Activated CD4-positive, alpha-beta T cell treated with anti-CD3 and anti-CD28 coated beads, Interleukin-2, amount 10 ng/mL, durations not matched to agents 7 days and 5 days (primary cell): Measurements from ENCODE around the gene FHIP1A. TPM values are rescaled to one million over a fixed set of nuclear protein-coding genes. Genes with fewer than 3 reads are reported as not detected.
"Not testable (repeated sequence)": the region's sequence is repeated elsewhere in the genome, so short reads cannot be mapped to it uniquely, and the experiment has no call there.

Experiments
- CTCF ChIA-PET: fragments of 350-600 bp; sonication (Branson Sonifier 250); formaldehyde crosslinking; loops from one replicate; lab custom pipeline; 2021; ENCODE audit warnings: antibody characterized with exemption; lab: Charles Lee
- POLR2A ChIA-PET: fragments of 350-600 bp; sonication (Branson Sonifier 250); formaldehyde crosslinking; loops from one replicate; lab custom pipeline; 2021; ENCODE audit warnings: antibody characterized with exemption; lab: Charles Lee
- DNase-seq: peaks from one replicate; pipeline ENCODE4 v3.0.0-alpha.2; 2020
- H3K27ac Mint-ChIP-seq: one replicate; pipeline ENCODE4 v1.8.0; 2021; ENCODE audit warnings: mild to moderate bottlenecking, moderate library complexity, mixed read lengths
- H3K27me3 Mint-ChIP-seq: one replicate; pipeline ENCODE4 v1.8.0; 2021; ENCODE audit warnings: mixed read lengths
- H3K36me3 Mint-ChIP-seq: one replicate; pipeline ENCODE4 v1.8.0; 2021; ENCODE audit warnings: low read depth, mixed read lengths
- H3K4me1 Mint-ChIP-seq: one replicate; pipeline ENCODE4 v1.8.0; 2021; ENCODE audit warnings: mixed read lengths
- H3K4me3 Mint-ChIP-seq: one replicate; pipeline ENCODE4 v1.8.0; 2021; ENCODE audit warnings: mild to moderate bottlenecking, moderate library complexity, mixed read lengths
- H3K9me3 Mint-ChIP-seq: one replicate; pipeline ENCODE4 v1.8.0; 2021; ENCODE audit warnings: mixed read lengths
- total RNA-seq, 2 experiments: library from RNA; stranded (reverse); gene quantifications; one replicate each; pipeline ENCODE4 v1.2.3, GENCODE V29; 2021

Gene FHIP1A
- not detected for total RNA-seq

DNA sequence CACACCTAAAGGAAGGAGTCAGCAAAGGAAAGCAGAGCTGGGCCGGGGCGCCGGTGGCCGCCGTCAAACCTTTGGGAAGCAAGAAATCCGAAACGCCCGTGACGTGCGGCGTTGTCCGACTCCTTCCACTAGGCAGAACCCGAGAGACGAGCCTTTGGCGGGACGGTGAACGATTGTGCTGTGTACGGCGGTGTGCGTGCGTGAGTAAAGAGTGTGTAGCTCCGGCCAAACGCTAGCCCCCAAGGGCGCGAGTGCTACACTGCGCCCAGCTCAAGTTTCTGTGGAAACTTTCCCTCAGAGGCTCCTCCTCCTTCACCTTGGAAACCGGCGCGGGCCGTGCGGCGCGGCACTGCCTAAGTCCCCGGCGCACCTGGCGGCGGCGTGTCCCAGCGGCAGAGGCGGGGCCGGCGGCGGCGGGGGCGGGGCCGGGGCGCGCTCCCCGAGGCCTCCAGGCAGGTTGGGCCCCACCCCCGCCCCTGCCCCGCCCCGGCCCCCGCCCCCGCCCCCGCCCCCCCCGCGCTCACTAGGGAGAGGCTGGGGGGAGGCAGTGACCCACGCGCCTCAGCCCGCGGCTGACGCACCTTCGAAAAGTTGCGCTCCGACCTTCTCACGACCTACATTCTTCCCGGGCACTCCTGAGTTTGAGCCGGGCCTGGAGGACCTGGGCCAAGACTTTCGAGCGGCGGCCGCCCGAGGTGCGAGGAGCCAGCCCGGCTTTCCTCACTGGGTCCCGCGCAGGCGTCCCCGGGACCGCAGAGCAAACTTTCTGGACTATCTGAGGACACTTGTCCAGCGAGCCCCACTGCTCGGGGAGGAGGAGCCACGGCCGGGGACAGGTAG is at the start of gene FHIP1A:
Gene FHIP1A, plus strand, starts transcription at position 547 of the 840 bp plus-strand sequence. CDS start 157,084 bp downstream, outside the sequence.
- Mint-ChIP-seq H3K27ac (peak within 1 kb of the TSS; percentile 34), H3K4me3 (peak within 1 kb of the TSS; percentile 77), H3K4me1 (peaks cover 20% of the 10 kb centered on the region), H3K36me3 (no peaks in the 10 kb centered on the region), H3K9me3 (no peaks in the 10 kb centered on the region), H3K27me3 (peaks cover 55% of the 10 kb centered on the region)
- ChIA-PET CTCF (no interaction called here), POLR2A (no interaction called here)
- peak; percentile 70 for DNase-seq

DNA sequence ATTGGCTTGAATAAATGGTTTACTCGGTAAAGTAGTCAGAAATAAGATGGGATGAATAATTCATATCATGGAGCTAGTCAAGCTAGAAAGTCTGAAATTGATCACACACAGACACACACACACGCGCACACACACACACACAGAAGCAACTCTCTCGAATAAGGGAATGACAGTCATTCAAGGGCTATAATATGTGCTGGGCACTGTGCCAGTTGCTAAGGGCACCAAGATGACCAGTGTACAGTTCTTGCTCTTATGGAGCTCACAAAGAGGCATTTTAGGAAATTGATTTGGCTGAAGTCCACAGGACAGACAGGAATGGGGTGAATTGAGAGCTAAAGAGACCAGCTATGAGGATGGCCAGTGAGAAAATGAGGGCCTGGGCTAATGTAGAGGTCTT is 49.4 kb upstream of the FHIP1A start:
- H3K27me3 Mint-ChIP-seq: peaks cover 23% of the 10 kb centered on the region
- H3K9me3 Mint-ChIP-seq: no peaks in the 10 kb centered on the region
- H3K4me3 Mint-ChIP-seq: no peak overlapping the region
- ChIA-PET POLR2A (no interaction called here), CTCF (no interaction called here)
- no peak overlapping the region for H3K27ac Mint-ChIP-seq
- no peak for DNase-seq
- H3K36me3 Mint-ChIP-seq: no peaks in the 10 kb centered on the region
- H3K4me1 Mint-ChIP-seq: peaks cover 1% of the 10 kb centered on the region

DNA sequence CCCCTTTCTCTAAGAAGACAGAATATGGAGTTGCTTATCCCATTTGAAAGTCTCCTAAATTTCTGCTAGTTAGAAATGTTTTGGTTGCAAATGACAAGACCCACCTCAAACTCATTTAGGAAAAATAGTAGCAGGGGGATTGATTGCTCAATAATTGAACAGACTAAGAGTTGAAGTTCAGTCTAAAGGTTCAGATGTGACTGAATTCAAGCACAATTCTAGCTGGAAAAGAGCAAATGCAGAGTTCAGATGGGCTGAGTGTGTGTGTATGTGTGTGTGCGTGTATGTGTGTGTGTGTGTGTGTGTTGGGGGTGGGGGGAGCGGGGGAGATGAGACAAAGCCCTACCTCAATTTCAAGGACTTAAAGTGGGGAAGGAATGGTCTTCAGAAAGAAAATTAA is 47.9 kb upstream of the FHIP1A start:
- Mint-ChIP-seq H3K36me3 (no peaks in the 10 kb centered on the region), H3K4me3 (no peak overlapping the region), H3K27me3 (peaks cover 17% of the 10 kb centered on the region), H3K4me1 (peaks cover 1% of the 10 kb centered on the region), H3K9me3 (no peaks in the 10 kb centered on the region), H3K27ac (no peak overlapping the region)
- ChIA-PET POLR2A (no interaction called here), CTCF (no interaction called here)
- no peak for DNase-seq

DNA sequence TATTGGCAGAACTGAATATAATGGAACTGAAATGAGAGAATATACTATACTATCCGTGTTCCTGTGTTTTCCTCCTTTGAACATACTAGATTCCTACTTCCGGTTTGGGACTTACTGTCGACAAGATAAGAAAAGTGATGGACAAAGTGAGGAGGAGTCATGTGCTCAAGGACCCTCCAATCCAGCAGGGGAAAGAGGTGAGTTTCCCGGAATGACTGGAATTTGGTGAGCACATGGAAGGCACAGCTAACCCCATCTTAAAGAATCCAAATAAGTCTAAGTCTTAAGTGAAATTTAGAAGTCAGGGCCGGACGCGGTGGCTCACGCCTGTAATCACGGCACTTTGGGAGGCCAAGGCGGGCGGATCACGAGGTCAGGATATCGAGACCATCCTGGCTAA is 47.0 kb upstream of the FHIP1A start:
- POLR2A ChIA-PET: no interaction called here
- Mint-ChIP-seq H3K4me1 (peaks cover 1% of the 10 kb centered on the region), H3K9me3 (no peaks in the 10 kb centered on the region), H3K27me3 (peaks cover 17% of the 10 kb centered on the region), H3K4me3 (no peak overlapping the region), H3K27ac (no peak overlapping the region), H3K36me3 (no peaks in the 10 kb centered on the region)
- DNase-seq: no peak
- CTCF ChIA-PET: no interaction called here

DNA sequence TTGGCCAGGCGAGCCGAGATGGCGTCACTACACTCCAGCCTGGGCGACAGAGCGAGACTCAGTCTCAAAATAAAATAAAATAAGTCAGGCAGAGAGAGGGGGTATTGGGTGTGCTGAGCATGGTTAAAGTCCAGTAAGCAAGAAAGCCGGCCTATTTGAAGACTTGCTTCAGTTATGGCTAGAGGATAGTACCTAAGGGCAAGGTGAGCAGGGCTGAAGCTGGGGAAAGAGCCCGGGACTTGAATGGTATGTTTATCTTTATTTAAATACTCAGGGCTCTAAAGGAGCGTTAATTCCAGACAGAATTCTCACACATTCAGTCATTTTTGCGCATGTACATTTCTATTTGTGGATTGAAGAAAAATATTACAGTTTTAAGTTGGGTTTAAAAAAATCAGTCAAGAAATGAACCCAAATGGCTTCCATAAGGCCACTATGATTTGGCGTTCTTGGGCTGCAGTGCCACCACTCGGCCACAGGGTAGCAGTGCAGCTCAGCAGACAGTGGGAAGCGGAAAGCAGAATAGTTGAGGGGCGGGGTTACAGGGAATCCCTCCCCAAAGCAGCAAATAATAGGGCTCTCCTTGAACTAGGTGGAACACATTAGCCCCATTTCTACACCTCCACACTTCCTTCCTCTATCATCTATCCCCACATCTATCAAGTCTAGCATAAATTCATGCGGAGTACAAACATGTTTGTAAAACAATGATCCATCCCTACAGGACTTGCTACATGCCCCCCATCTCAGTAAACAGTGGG is 46.4 kb upstream of the FHIP1A start:
- Mint-ChIP-seq H3K4me3 (no peak overlapping the region), H3K27me3 (peaks cover 17% of the 10 kb centered on the region), H3K9me3 (no peaks in the 10 kb centered on the region), H3K27ac (no peak overlapping the region), H3K36me3 (no peaks in the 10 kb centered on the region), H3K4me1 (peaks cover 1% of the 10 kb centered on the region)
- CTCF ChIA-PET: interaction anchor here (1.3 kb wide), 1 partner anchor 11 kb away, joined by 3 read pairs; no protein-coding TSS in a partner anchor
- DNase-seq: peak; percentile 83
- POLR2A ChIA-PET: interaction anchor here (0.6 kb wide), 1 partner anchor 66 kb away, joined by 3 read pairs; no protein-coding TSS in a partner anchor

DNA sequence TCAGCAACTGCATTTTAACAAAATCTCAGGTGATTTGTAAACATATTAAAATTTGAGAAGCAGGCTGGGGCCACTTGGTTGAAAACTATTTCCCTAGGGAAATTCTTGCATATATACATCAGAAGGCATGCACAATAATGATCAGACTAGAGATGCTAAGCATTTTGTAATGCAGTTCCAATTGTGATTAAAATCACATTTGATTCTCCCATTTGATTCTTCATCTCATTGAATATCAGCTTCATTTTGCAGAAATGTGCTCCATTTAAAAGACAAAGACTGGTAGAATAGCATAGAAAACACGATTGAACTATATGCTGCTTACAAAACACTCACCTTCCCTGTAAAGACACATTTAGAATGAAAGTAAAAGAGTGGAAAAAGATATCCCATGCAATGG is 32.4 kb upstream of the FHIP1A start:
- Mint-ChIP-seq H3K27ac (no peak overlapping the region), H3K27me3 (peaks cover 14% of the 10 kb centered on the region), H3K4me1 (no peaks in the 10 kb centered on the region), H3K9me3 (no peaks in the 10 kb centered on the region), H3K36me3 (no peaks in the 10 kb centered on the region), H3K4me3 (no peak overlapping the region)
- no peak for DNase-seq
- POLR2A ChIA-PET: no interaction called here
- CTCF ChIA-PET: no interaction called here

DNA sequence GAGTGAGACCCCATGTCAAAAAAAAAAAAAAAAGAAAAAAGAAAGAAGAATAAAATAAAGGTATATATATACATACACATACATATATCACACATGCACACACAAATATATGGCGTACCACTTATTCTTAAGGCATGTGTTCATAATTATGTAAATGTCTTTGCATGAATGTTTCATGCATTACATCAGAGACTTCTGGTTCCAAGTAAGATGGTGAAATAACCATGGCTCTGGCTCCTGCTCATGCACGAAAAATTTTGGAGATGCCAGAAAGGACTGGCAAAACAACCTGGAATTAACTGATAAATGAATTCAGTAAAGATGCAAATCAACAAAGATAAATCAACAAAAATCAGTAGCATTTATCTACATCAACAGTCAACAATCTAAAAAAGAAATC is 19.7 kb upstream of the FHIP1A start:
- ChIA-PET CTCF (interaction anchor here (0.7 kb wide), 2 partner anchors 16 to 82 kb away, joined by 3 to 5 read pairs; no protein-coding TSS in a partner anchor), POLR2A (no interaction called here)
- Mint-ChIP-seq H3K9me3 (peaks cover 2% of the 10 kb centered on the region), H3K4me3 (no peak overlapping the region), H3K27ac (no peak overlapping the region), H3K4me1 (no peaks in the 10 kb centered on the region), H3K27me3 (peaks cover 19% of the 10 kb centered on the region), H3K36me3 (no peaks in the 10 kb centered on the region)
- no peak for DNase-seq

DNA sequence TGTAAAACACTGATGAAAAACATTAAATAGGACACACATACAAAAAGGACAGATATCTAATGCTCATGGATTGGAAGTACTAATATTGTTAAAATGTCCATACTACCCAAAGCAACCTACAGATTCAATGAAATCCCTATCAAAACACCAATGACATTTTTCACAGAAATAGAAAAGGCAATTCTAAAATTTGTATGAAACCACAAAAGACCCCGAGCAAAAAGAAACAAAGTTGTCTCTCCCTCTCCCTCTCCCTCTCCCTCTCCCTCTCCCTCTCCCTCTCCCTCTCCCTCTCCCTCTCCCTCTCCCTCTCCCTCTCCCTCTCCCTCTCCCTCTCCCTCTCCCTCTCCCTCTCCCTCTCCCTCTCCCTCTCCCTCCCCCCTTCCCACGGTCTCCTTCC is 19.2 kb upstream of the FHIP1A start:
- CTCF ChIA-PET: interaction anchor here (0.7 kb wide), 1 partner anchor 17 kb away, joined by 3 read pairs; no protein-coding TSS in a partner anchor
- POLR2A ChIA-PET, H3K36me3 Mint-ChIP-seq, H3K27ac Mint-ChIP-seq, H3K4me1 Mint-ChIP-seq, DNase-seq, H3K4me3 Mint-ChIP-seq, H3K9me3 Mint-ChIP-seq: not testable (repeated sequence)
- peaks cover 19% of the 10 kb centered on the region for H3K27me3 Mint-ChIP-seq

DNA sequence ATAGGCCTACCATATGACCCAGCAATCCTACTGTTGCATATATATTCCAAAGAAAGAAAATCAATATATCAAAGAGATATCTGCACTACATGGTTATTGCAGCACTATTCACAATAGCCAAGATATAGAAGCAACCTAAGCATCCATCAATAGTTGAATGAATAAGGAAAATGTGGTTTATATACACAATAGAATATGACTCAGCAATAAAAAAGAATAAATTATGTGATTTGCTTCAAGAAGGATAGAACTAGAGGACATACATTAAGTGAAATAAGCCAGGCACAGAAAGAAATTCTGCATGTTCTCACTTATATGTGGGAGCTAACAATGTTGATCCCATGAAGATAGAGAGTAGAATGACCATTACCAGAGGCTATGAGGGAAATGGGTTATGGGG is 13.1 kb upstream of the FHIP1A start:
- no peaks in the 10 kb centered on the region for H3K9me3 Mint-ChIP-seq
- POLR2A ChIA-PET: no interaction called here
- CTCF ChIA-PET: no interaction called here
- H3K27me3 Mint-ChIP-seq: peaks cover 11% of the 10 kb centered on the region
- H3K4me3 Mint-ChIP-seq: no peak overlapping the region
- H3K27ac Mint-ChIP-seq: no peak overlapping the region
- H3K4me1 Mint-ChIP-seq: no peaks in the 10 kb centered on the region
- no peak for DNase-seq
- H3K36me3 Mint-ChIP-seq: no peaks in the 10 kb centered on the region

DNA sequence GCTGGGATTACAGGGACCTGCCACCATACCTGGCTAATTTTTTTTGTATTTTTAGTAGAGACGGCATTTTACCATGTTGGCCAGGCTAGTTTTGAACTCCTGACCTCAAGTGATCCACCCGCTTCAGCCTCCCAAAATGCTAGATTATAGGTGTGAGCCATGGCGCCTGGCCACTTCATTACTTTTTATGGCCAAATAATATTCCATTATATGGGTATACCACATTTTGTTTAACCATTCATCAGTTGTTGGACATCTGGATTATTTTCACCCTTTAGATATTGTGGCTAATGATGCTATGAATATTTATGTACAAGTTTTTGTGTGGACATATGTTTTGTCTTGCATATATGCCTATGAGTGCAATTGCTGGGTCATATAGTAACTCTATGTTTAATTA is 8.6 kb upstream of the FHIP1A start:
- Mint-ChIP-seq H3K4me1 (no peaks in the 10 kb centered on the region), H3K9me3 (no peaks in the 10 kb centered on the region), H3K27me3 (peaks cover 11% of the 10 kb centered on the region), H3K36me3 (no peaks in the 10 kb centered on the region), H3K27ac (no peak overlapping the region), H3K4me3 (no peak overlapping the region)
- no peak for DNase-seq
- ChIA-PET POLR2A (no interaction called here), CTCF (no interaction called here)

DNA sequence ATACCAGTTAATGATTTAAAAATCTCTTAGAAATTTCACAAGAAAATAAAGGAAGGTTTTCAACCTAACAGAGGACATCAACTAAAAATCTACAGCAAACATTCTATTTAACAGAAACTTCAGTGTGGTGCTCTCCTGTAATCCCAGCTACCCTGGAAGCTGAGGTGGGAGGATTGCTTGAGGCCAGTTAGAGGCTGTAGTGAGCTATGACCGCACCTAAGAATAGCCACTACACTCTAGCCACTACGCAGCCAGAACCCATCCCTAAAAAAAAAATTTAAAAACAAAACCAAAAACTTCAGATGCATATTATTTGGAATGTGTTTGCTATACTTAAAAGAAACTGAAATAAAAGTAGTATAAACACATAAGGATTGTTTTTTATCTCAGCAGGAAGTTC is 7.2 kb upstream of the FHIP1A start:
- CTCF ChIA-PET: interaction anchor here (1.5 kb wide), 1 partner anchor 37 kb away, joined by 3 read pairs; no protein-coding TSS in a partner anchor
- H3K27ac Mint-ChIP-seq: no peak overlapping the region
- H3K27me3 Mint-ChIP-seq: peaks cover 18% of the 10 kb centered on the region
- no peaks in the 10 kb centered on the region for H3K4me1 Mint-ChIP-seq
- H3K4me3 Mint-ChIP-seq: no peak overlapping the region
- POLR2A ChIA-PET: no interaction called here
- no peaks in the 10 kb centered on the region for H3K9me3 Mint-ChIP-seq
- DNase-seq: no peak
- no peaks in the 10 kb centered on the region for H3K36me3 Mint-ChIP-seq

DNA sequence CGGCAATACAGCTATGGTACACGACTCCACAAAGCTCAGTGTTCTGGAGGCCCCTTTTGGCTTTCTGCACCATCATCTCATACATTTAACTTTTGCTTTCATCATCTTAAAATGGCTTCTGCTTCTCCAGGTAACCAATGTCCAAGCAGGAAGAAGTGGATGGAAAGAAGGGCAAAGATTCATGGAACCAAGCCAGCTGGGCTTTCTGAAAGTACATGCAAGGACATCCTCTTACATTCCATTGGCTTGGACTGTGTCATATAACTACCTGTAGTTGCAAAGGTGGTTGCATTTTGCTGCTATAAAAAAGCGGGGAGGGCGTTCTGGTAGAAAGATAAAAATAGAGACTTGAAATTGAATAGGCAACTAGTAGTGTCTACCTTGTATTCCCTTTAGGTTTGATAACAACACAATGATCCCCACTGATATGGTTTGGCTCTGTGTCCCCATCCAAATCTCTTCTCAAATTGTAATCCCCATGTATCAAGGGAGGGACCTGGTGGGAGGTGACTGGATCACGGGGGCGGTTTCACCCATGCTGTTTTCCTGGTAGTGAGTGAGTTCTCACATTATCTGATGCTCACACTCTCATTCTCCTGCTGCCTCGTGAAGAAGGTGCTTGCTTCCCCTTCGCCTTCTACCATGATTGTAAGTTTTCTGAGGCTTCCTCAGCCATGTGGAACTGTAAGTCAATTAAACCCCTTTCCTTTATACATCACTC is 6.7 kb upstream of the FHIP1A start:
- peaks cover 23% of the 10 kb centered on the region for H3K27me3 Mint-ChIP-seq
- H3K27ac Mint-ChIP-seq: no peak overlapping the region
- no peak for DNase-seq
- no peaks in the 10 kb centered on the region for H3K9me3 Mint-ChIP-seq
- no peaks in the 10 kb centered on the region for H3K36me3 Mint-ChIP-seq
- peaks cover 2% of the 10 kb centered on the region for H3K4me1 Mint-ChIP-seq
- POLR2A ChIA-PET: no interaction called here
- H3K4me3 Mint-ChIP-seq: no peak overlapping the region
- CTCF ChIA-PET: interaction anchor here (1.5 kb wide), 1 partner anchor 38 kb away, joined by 3 read pairs; no protein-coding TSS in a partner anchor
